ENCODE data around the gene MDM4. TPM values are rescaled to one million over a fixed set of nuclear protein-coding genes. Genes with fewer than 3 reads are reported as not detected.

The MDM4 gene
- total and polyA plus RNA-seq, 2 donors (not counting 3 experiments of a cell fraction or from before 2014, with no cell fraction given) = 11.7 to 67.0 TPM

GRCh38 chr1:204584699-204585372 lies 68.6 kb downstream of the MDM4 start:
- no peaks in the 10 kb centered on the region for H3K79me2 ChIP-seq (ENCODE audit: control insufficient read depth, insufficient read depth, low read length)
- H4K20me1 ChIP-seq (replicated peaks; ENCODE audit: control insufficient read depth, extremely low read depth, insufficient read depth, low read length) = no peaks in the 10 kb centered on the region
- no peak overlapping the region for H3K4me3 ChIP-seq (replicated peaks in 1 of 3; ENCODE audit: insufficient read depth in 1 of 3, low read depth in 1 of 3, low read length in 3 of 3)
- dilution Hi-C loops (cut with MboI; ENCODE audit: extremely low pct_ligation_motif_present, low sequenced_read_pairs) (no loop called here), intact Hi-C loops (cut with micrococcal nuclease) (no loop called here)
- H2AFZ ChIP-seq (ENCODE audit: low read depth, low read length) = no peak overlapping the region
- DNase-seq (ENCODE audit: low read depth, low spot score) (no peak), FAIRE-seq (no peak)
- no peaks in the 10 kb centered on the region for H3K9me3 ChIP-seq (replicated peaks; ENCODE audit: control insufficient read depth, insufficient read depth, low read length)
- no TSS peak for BruUV-seq (replicated peaks)
- TF ChIP-seq POLR2A (IDR thresholded peaks at IDR 0.05; ENCODE audit: low read depth, low read length) (no peak), MAX (IDR thresholded peaks at IDR 0.05; ENCODE audit: insufficient read depth, insufficient read length) (no peak), FOS (IDR thresholded peaks at IDR 0.05; ENCODE audit: borderline replicate concordance, insufficient read depth, low read length) (no peak), JUN (IDR thresholded peaks at IDR 0.05; ENCODE audit: borderline replicate concordance, insufficient read depth, insufficient read length, low read depth) (no peak), EZH2 (IDR thresholded peaks at IDR 0.05; ENCODE audit: borderline replicate concordance, low read depth, low read length, severe bottlenecking) (no peak), MYC (IDR thresholded peaks at IDR 0.05; ENCODE audit: low read depth, low read length) (no peak), GATA2 (IDR thresholded peaks at IDR 0.05; ENCODE audit: insufficient read depth, insufficient read length, low read depth, low read length) (no peak), POLR2AphosphoS5 (IDR thresholded peaks at IDR 0.05; ENCODE audit: insufficient read depth, low read depth, low read length) (no peak)
- TF ChIP-seq, protein P1, sequence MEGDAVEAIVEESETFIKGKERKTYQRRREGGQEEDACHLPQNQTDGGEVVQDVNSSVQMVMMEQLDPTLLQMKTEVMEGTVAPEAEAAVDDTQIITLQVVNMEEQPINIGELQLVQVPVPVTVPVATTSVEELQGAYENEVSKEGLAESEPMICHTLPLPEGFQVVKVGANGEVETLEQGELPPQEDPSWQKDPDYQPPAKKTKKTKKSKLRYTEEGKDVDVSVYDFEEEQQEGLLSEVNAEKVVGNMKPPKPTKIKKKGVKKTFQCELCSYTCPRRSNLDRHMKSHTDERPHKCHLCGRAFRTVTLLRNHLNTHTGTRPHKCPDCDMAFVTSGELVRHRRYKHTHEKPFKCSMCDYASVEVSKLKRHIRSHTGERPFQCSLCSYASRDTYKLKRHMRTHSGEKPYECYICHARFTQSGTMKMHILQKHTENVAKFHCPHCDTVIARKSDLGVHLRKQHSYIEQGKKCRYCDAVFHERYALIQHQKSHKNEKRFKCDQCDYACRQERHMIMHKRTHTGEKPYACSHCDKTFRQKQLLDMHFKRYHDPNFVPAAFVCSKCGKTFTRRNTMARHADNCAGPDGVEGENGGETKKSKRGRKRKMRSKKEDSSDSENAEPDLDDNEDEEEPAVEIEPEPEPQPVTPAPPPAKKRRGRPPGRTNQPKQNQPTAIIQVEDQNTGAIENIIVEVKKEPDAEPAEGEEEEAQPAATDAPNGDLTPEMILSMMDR (IDR thresholded peaks at IDR 0.05; ENCODE audit: extremely low read depth in 1 of 2, insufficient read depth in 1 of 2, low read depth in 1 of 2, low read length in 2 of 2) = no peak
- no peak overlapping the region for H3K9ac ChIP-seq (replicated peaks; ENCODE audit: extremely low read depth, insufficient read depth, low read length)
- H3K27me3 ChIP-seq (ENCODE audit: control insufficient read depth in 2 of 2, insufficient read depth in 2 of 2, low read length in 2 of 2) = no peaks in the 10 kb centered on the region
- H3K9me1 ChIP-seq (replicated peaks; ENCODE audit: control insufficient read depth, extremely low read depth, insufficient read depth, low read length) = no peaks in the 10 kb centered on the region
- no peak overlapping the region for H3K4me2 ChIP-seq (ENCODE audit: insufficient read depth, low read length)
- H3K36me3 ChIP-seq (ENCODE audit: control insufficient read depth in 2 of 2, extremely low read depth in 1 of 2, insufficient read depth in 2 of 2, low read length in 2 of 2) = no peaks in the 10 kb centered on the region
- POLR2A ChIA-PET = no interaction called here
- CTCF ChIA-PET = interaction anchor here (1.0 kb wide), 1 partner anchor 19 kb away, joined by 3 read pairs; no protein-coding TSS in a partner anchor
- no peaks in the 10 kb centered on the region for H3K4me1 ChIP-seq (ENCODE audit: control insufficient read depth, extremely low read depth, insufficient read depth, low read length)
- H3K27ac ChIP-seq (ENCODE audit: insufficient read depth, low read depth, low read length) = no peak overlapping the region

All from endothelial cell of umbilical vein (primary cell).